Fibroblast of skin of left biceps (primary cell): ENCODE results near the gene AP4S1.
"Not testable (repeated sequence)": the region's sequence is repeated elsewhere in the genome, so short reads cannot be mapped to it uniquely, and the experiment has no call there.

ENCODE experiments used
- DNase-seq, 2 experiments: peaks; one replicate each; pipeline ENCODE4 v3.0.0-alpha.2; 2013; ENCODE audit warnings: low read depth in 2 of 2

Gene AP4S1

GRCh38 chr14:31085027-31085426 lies 59.6 kb downstream of the AP4S1 start:
- no peak for DNase-seq

- not testable (repeated sequence) for DNase-seq
Measured at GRCh38 chr14:31086466-31086865, 61.0 kb downstream of the AP4S1 start.

- DNase-seq = peak; percentile 31 to 43
Measured at GRCh38 chr14:31090883-31091764, 65.7 kb downstream of the AP4S1 start.

GRCh38 chr14:31092160-31092708 lies 66.8 kb downstream of the AP4S1 start:
- DNase-seq = no peak

GRCh38 chr14:31093884-31094839 lies 68.7 kb downstream of the AP4S1 start:
- DNase-seq = not testable (repeated sequence)

- not testable (repeated sequence) for DNase-seq
Measured at GRCh38 chr14:31095817-31096216, 70.4 kb downstream of the AP4S1 start.

DNA sequence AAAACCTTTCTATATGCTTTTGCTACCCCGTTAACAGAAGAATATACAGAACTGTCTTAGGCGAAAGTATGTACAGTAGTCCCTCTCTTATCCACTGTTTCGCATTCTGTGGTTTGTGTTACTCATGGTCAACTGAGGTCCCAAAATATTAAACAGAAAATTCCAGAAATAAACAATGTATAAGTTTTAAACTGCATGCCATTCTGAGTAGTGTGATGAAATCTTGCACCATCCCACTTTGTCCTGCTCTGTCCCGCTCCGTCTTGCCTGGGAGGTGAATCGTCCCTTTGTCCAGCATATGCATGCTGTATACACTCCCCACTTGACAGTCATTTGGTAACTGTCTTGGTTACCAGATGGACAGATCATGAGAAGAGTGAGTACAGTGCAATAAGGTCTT lies 70.8 kb downstream of the AP4S1 start:
- peak in 1 of 2 experiments; percentile 6 for DNase-seq

GRCh38 chr14:31097081-31097480 lies 71.6 kb downstream of the AP4S1 start:
- no peak for DNase-seq

DNA sequence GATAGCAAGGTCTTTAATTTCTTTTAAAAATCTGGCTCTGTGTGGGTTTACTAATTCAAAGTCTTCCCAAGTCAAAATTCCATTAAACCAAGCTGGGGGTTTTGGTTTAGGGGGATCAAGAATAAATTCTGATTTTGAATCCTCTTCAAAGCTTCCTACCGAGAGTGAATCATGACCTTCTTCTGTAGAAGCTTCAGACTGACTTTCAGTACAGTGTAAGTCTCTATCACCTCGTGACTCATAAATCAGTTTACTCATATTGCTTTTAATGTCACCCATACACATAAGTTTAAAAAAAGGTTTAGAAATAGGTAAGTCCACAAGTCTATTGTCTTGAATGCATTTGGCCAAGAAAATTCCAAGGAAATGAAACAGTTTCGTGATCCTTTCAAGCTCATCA lies 81.3 kb downstream of the AP4S1 start:
- no peak for DNase-seq

GRCh38 chr14:31109257-31109656 lies 83.8 kb downstream of the AP4S1 start:
- no peak for DNase-seq

DNA sequence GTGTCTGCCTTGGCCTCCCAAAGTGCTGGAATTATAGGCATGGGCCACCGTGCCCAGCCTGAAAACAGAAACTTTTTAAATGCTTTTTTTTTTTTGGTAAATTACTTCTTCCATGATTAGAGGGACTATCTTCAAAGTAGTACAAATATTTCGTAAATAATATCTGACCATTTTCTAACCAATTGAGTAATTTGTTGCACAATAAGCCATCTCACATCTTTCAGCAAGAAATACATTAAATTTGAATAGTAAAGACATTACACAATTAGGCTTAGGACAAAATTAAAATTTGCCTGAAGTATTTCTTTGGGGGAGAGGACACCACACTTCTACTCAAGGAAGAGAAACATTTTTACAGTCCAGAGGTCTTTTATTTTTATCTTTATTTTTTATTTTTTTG lies 85.4 kb downstream of the AP4S1 start:
- no peak for DNase-seq

DNA sequence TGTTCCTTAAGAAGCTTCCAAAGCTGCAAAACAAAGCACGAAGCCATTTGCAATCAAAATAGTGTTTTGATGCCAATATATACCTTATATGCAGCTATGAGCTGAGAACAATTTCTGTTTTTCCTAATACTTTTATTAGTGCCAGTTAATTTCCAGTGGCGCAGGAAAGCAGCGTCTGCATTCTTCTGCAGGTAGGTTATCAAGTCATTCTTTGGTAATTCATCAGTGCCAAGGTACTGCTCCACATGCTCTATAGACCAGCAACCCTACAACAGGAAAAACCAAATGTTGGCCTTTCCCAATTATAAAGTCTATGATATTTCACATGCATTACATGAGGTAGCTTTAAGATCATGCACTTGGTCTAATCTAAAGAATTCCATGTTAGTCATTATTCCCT lies 88.3 kb downstream of the AP4S1 start:
- DNase-seq = no peak

GRCh38 chr14:31118892-31119291 lies 93.4 kb downstream of the AP4S1 start:
- no peak for DNase-seq

- no peak for DNase-seq
Measured at GRCh38 chr14:31122098-31122611, 96.7 kb downstream of the AP4S1 start.

DNA sequence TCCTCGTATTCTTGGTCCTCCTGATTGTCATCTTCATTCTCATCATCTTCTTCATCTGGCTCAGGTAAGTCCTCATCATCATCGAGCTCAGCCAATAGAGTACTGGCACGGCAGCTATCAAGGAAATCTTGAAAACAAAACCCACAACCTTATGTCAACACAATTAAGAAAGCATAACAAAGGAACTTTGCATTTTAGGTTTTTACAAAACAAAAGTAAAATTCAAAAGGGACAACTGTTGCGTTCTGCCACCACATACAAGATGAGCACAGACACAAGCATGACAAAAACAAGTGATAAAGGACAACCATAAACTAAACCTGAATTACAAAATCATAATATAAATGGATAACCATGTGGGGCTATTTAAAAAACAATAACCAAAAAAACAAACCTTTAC lies 97.5 kb downstream of the AP4S1 start:
- no peak for DNase-seq

DNA sequence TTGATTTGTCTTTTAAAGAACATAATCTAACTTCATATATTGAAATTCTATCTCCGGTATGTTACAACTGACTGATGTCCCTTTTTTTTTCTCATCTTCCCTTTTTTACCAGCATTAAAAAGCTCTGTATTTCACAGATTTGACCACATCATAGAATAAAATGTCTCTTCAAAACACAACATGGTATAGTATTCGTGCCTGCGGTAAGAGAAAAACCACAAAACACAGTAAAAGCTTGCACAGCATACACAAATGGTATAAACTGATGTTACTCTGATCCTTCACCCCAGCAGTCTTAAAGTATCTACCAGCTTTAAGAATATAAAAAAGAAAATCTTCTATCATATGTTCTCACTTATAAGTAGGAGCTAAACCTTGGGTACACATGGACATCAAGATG lies 98.7 kb downstream of the AP4S1 start:
- DNase-seq = peak; percentile 12 to 16

DNA sequence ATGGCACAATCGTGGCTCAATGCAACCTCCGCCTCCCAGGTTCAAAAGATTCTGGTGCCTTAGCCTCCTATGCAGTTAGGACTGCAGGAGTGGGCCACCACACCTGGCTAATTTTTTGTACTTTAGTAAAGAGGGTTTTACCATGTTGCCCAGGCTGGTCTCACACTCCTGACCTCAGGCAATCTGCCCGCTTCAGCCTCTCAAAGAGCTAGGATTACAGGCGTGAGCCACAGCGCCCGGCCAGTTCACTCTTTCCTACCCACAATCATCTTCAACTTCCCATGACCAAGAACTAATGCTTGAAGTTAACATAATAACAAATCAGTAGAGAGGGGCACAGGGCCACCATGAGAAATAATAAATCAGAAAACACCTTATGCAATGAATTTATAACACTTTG lies 99.8 kb downstream of the AP4S1 start:
- DNase-seq = no peak

- no peak for DNase-seq
Measured at GRCh38 chr14:31126680-31127079, 101.2 kb downstream of the AP4S1 start.

DNA sequence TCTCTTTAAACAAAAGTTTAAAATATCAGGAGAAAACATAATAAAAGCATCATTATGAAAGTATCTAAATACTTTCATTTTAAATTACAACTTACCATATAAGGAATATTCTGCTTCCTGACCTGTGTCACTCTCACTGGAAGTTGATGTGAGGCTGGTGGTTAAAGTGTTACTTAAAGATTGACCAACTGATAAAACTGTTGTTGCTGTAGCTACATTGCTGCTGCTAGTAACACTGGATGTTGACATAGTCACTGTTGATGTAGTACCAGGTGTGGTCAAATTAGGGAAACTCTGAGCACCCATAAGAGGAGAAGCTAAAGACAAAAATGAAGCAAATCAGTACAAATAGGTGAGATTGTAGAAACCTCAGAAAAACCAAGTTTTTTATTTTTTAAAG lies 102.2 kb downstream of the AP4S1 start:
- no peak for DNase-seq

DNA sequence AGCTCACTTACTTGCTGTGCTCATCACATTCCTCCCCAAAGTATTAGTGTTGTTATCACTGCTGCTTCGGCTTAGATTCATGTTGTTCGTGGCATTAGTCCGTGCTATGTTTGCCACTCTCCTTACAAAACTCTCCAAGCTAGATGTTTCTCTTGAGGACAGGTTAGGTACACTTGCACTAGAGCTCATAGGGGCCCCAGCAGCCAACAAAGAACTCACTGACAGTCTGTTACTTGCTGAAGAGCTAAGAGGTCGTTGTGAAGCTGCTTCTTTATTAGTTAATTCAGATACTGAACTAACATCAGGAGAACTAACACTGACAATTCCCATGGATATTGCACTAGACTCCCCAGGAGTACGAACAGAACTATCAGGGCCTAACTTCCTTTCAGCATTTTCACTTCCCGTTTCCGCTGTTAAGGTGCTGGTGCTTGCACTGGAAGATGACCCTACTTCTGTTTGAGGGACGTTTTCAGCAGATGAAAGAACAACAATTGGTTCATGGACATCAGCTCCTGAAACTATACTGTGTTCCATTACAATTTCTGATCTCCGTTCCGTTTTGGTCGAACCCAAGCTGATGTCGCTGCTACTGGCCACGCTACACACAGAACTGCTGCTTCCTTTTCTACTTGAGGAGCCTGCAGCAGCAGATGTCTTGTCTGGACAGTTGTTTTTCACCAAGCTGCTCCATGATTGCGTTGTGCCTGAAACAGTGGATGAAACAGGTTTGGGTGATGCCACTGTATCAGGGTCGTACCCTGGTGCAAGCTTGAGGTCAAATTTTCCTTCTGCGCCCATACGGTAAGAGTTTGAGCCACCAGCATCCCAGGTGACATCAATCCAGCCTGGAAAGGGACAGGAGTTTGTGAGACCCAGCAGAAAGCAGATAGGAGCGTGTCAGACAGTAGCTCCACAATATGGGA lies 103.4 kb downstream of the AP4S1 start:
- no peak for DNase-seq

GRCh38 chr14:31133133-31133532 lies 107.7 kb downstream of the AP4S1 start:
- no peak for DNase-seq
